Neural cell (in vitro differentiated cells): ENCODE measurements around the gene STK36. TPM values are rescaled to one million over a fixed set of nuclear protein-coding genes. Genes with fewer than 3 reads are reported as not detected.

Experiments
- H2AFZ ChIP-seq: fragments of 200-600, 300-800 bp; sonication (generic), shearing (Covaris generic); 2 replicates; pipeline ENCODE4 v1.6.0; 2014; ENCODE audit warnings: low read depth, mild to moderate bottlenecking, antibody characterized with exemption, low read length, moderate library complexity
- H3F3A ChIP-seq: fragments of 200-600 bp; shearing (Covaris generic); 2 replicates; pipeline ENCODE4 v1.6.1; 2016; ENCODE audit warnings: mild to moderate bottlenecking, moderate library complexity, mixed read lengths, antibody characterized with exemption, low read length; ENCODE audit not compliant: insufficient read depth, poor library complexity, severe bottlenecking
- H3K27ac ChIP-seq: fragments of 200-600, 300-800 bp; sonication (generic), shearing (Covaris generic); 2 replicates; pipeline ENCODE4 v1.5.1; 2014; ENCODE audit warnings: mild to moderate bottlenecking, low read length, moderate library complexity
- H3K27me3 ChIP-seq: fragments of 300-800, 200-600 bp; sonication (generic), shearing (Covaris generic); 2 replicates; pipeline ENCODE4 v1.6.0; 2014; ENCODE audit warnings: mild to moderate bottlenecking, low read depth, low read length, moderate library complexity; ENCODE audit not compliant: insufficient read depth
- H3K36me3 ChIP-seq: fragments of 300-800, 200-600 bp; sonication (generic), shearing (Covaris generic); 2 replicates; pipeline ENCODE4 v1.5.1; 2014; ENCODE audit warnings: mild to moderate bottlenecking, antibody characterized with exemption, low read length, moderate library complexity; ENCODE audit not compliant: insufficient read depth
- H3K4me2 ChIP-seq: fragments of 300-800, 200-600 bp; sonication (generic), shearing (Covaris generic); 2 replicates; pipeline ENCODE4 v1.6.0; 2014; ENCODE audit warnings: mild to moderate bottlenecking, low read length
- H3K4me3 ChIP-seq: fragments of 300-800, 200-600 bp; sonication (generic), shearing (Covaris generic); 2 replicates; pipeline ENCODE4 v1.5.1; 2014; ENCODE audit warnings: mild to moderate bottlenecking, low read length, moderate library complexity
- H3K79me2 ChIP-seq: fragments of 200-600 bp; shearing (Covaris generic); replicated peaks from 2 replicates; pipeline ENCODE4 v1.6.0; 2014; ENCODE audit warnings: mild to moderate bottlenecking, low read length, moderate library complexity; ENCODE audit not compliant: insufficient read depth
- H3K9ac ChIP-seq: fragments of 300-800, 200-600 bp; sonication (generic), shearing (Covaris generic); 2 replicates; pipeline ENCODE4 v1.6.1; 2016; ENCODE audit warnings: mild to moderate bottlenecking, low read length, mixed read lengths
- H3K9me2 ChIP-seq: fragments of 200-600 bp; shearing (Covaris generic); 2 replicates; pipeline ENCODE4 v1.6.1; 2016; ENCODE audit warnings: mild to moderate bottlenecking, low read length, mixed read lengths; ENCODE audit not compliant: insufficient read depth
- H3K9me3 ChIP-seq: fragments of 200-600, 300-800 bp; sonication (generic), shearing (Covaris generic); 2 replicates; pipeline ENCODE4 v1.6.1; 2016; ENCODE audit warnings: mild to moderate bottlenecking, mixed run types, low read length, moderate library complexity, mixed read lengths
- H4K20me1 ChIP-seq: fragments of 200-600 bp; shearing (Covaris generic); 2 replicates; pipeline ENCODE4 v1.6.1; 2016; ENCODE audit warnings: mild to moderate bottlenecking, mixed run types; ENCODE audit not compliant: insufficient read depth
- CTCF ChIP-seq: fragments of 450-650 bp; IDR thresholded peaks from 2 replicates; pipeline ENCODE4 v1.5.1; 2014; ENCODE audit warnings: antibody characterized with exemption, mild to moderate bottlenecking, moderate library complexity; ENCODE audit not compliant: poor library complexity, severe bottlenecking
- EP300 ChIP-seq: fragments of 450-650 bp; conservative IDR thresholded peaks from 2 replicates; pipeline ENCODE4 v1.6.1; 2014; ENCODE audit warnings: antibody characterized with exemption, mild to moderate bottlenecking, moderate library complexity; ENCODE audit not compliant: poor library complexity, severe bottlenecking
- EZH2 ChIP-seq: fragments of 200-600, 300-800 bp; shearing (Covaris generic), sonication (generic); IDR thresholded peaks from 2 replicates; pipeline ENCODE4 v1.6.1; 2014; ENCODE audit warnings: antibody characterized with exemption, low read length, borderline replicate concordance, mild to moderate bottlenecking; ENCODE audit not compliant: insufficient read depth, poor library complexity, severe bottlenecking
- MXI1 ChIP-seq: fragments of 450-650 bp; conservative IDR thresholded peaks from 2 replicates; pipeline ENCODE4 v1.6.1; 2014; ENCODE audit warnings: antibody characterized with exemption, mild to moderate bottlenecking; ENCODE audit not compliant: poor library complexity, severe bottlenecking
- POLR2AphosphoS5 ChIP-seq: IDR thresholded peaks from 2 replicates; pipeline ENCODE4 v1.6.1; 2012
- RAD21 ChIP-seq: fragments of 450-650 bp; conservative IDR thresholded peaks from 2 replicates; pipeline ENCODE4 v1.6.1; 2014; ENCODE audit warnings: antibody characterized with exemption, mild to moderate bottlenecking, moderate library complexity
- REST ChIP-seq: IDR thresholded peaks from 2 replicates; pipeline ENCODE4 v1.6.1; 2012; ENCODE audit warnings: borderline replicate concordance
- SMC3 ChIP-seq: fragments of 450-650 bp; conservative IDR thresholded peaks from 2 replicates; pipeline ENCODE4 v1.6.1; 2014; ENCODE audit warnings: antibody characterized with exemption, mild to moderate bottlenecking, moderate library complexity; ENCODE audit not compliant: poor library complexity
- TAF1 ChIP-seq: IDR thresholded peaks from 2 replicates; pipeline ENCODE4 v1.6.1; 2012; ENCODE audit warnings: low read depth
- polyA plus RNA-seq: library from polyadenylated mRNA; depleted of rRNA; stranded (reverse); fragments of >200 nt; gene quantifications from 2 replicates; pipeline ENCODE4 v1.2.3, GENCODE V29; 2014

The STK36 gene
- polyA plus RNA-seq, 1 donor from 2014 or later = 69.7 TPM

- Histone ChIP-seq H3K27me3 (no peaks in the 10 kb centered on the region), H3K9me3 (no peaks in the 10 kb centered on the region), H3F3A (no peaks in the 10 kb centered on the region), H3K36me3 (peaks cover 11% of the 10 kb centered on the region), H4K20me1 (no peaks in the 10 kb centered on the region), H3K79me2 (no peaks in the 10 kb centered on the region), H3K27ac (no peak overlapping the region), H3K9ac (no peak overlapping the region), H3K4me2 (no peak overlapping the region), H3K9me2 (no peaks in the 10 kb centered on the region), H3K4me3 (no peak overlapping the region), H2AFZ (no peak overlapping the region)
- TF ChIP-seq SMC3 (no peak), TAF1 (no peak), EZH2 (no peak), CTCF (no peak), POLR2AphosphoS5 (no peak), REST (no peak), RAD21 (no peak), MXI1 (no peak), EP300 (no peak)
Measured at GRCh38 chr2:218744615-218745014, 72.7 kb downstream of the STK36 start.

- Histone ChIP-seq H3F3A (no peaks in the 10 kb centered on the region), H3K27me3 (no peaks in the 10 kb centered on the region), H2AFZ (no peak overlapping the region), H3K27ac (no peak overlapping the region), H4K20me1 (no peaks in the 10 kb centered on the region), H3K9me2 (no peaks in the 10 kb centered on the region), H3K9ac (no peak overlapping the region), H3K4me2 (no peak overlapping the region), H3K79me2 (no peaks in the 10 kb centered on the region), H3K4me3 (no peak overlapping the region), H3K36me3 (peaks cover 6% of the 10 kb centered on the region), H3K9me3 (no peaks in the 10 kb centered on the region)
- TF ChIP-seq MXI1 = no peak
- TF ChIP-seq EZH2 = no peak
- no peak for TF ChIP-seq TAF1
- no peak for TF ChIP-seq EP300
- TF ChIP-seq REST = no peak
- no peak for TF ChIP-seq CTCF
- TF ChIP-seq RAD21 = no peak
- no peak for TF ChIP-seq SMC3
- TF ChIP-seq POLR2AphosphoS5 = no peak
Measured at GRCh38 chr2:218745160-218745558, 73.3 kb downstream of the STK36 start.
